CMK (cell line): Measurements from ENCODE around the gene BRICD5.

Experiments used
- DNase-seq: peaks from one replicate; pipeline ENCODE4 v3.0.0-alpha.2; 2010; ENCODE audit warnings: low read depth

BRICD5 gene

GRCh38 chr16:2199095-2199494, 11.6 kb downstream of the BRICD5 start:
- no peak for DNase-seq

- DNase-seq = no peak
Measured at GRCh38 chr16:2198283-2198682, 12.4 kb downstream of the BRICD5 start.

GRCh38 chr16:2197765-2198164, 12.9 kb downstream of the BRICD5 start:
- DNase-seq = no peak

GRCh38 chr16:2196981-2197511, 13.6 kb downstream of the BRICD5 start:
- DNase-seq = no peak

GRCh38 chr16:2196162-2196980, 14.3 kb downstream of the BRICD5 start, which contains the start of gene CASKIN1:
TSS of gene CASKIN1 (minus strand) at chr16:2196605. CDS start at chr16:2196432, 173 bp downstream.
- no peak for DNase-seq

GRCh38 chr16:2195322-2196161, 15.1 kb downstream of the BRICD5 start:
- DNase-seq = no peak

- DNase-seq = no peak
Measured at GRCh38 chr16:2194852-2195321, 15.8 kb downstream of the BRICD5 start.

GRCh38 chr16:2194166-2194834, 16.4 kb downstream of the BRICD5 start:
- no peak for DNase-seq

- no peak for DNase-seq
Measured at GRCh38 chr16:2191446-2191706, 19.3 kb downstream of the BRICD5 start.

GRCh38 chr16:2190659-2191445, 19.8 kb downstream of the BRICD5 start:
- DNase-seq = no peak

- DNase-seq = no peak
Measured at GRCh38 chr16:2190002-2190658, 20.5 kb downstream of the BRICD5 start.

GRCh38 chr16:2189252-2189893, 21.3 kb downstream of the BRICD5 start:
- DNase-seq = no peak

- DNase-seq = no peak
Measured at GRCh38 chr16:2188395-2188794, 22.3 kb downstream of the BRICD5 start.

- no peak for DNase-seq
Measured at GRCh38 chr16:2187212-2187611, 23.5 kb downstream of the BRICD5 start.

- no peak for DNase-seq
Measured at GRCh38 chr16:2186505-2186904, 24.2 kb downstream of the BRICD5 start.

- no peak for DNase-seq
Measured at GRCh38 chr16:2186064-2186463, 24.6 kb downstream of the BRICD5 start.

- DNase-seq = no peak
Measured at GRCh38 chr16:2184962-2185361, 25.7 kb downstream of the BRICD5 start.

GRCh38 chr16:2184346-2184745, 26.3 kb downstream of the BRICD5 start:
- no peak for DNase-seq

- DNase-seq = no peak
Measured at GRCh38 chr16:2183671-2184070, 27.0 kb downstream of the BRICD5 start.

- DNase-seq = no peak
Measured at GRCh38 chr16:2181952-2182351, 28.7 kb downstream of the BRICD5 start.
